ENCODE measurements around the gene SDC4. TPM values are rescaled to one million over a fixed set of nuclear protein-coding genes. Genes with fewer than 3 reads are reported as not detected.
A peak's percentile ranks its signal among the peaks of the same experiment; 100 is the strongest.

The SDC4 gene
- total and polyA plus RNA-seq, 12 donors = 48.4 to 161 (median 92.8) TPM

DNA sequence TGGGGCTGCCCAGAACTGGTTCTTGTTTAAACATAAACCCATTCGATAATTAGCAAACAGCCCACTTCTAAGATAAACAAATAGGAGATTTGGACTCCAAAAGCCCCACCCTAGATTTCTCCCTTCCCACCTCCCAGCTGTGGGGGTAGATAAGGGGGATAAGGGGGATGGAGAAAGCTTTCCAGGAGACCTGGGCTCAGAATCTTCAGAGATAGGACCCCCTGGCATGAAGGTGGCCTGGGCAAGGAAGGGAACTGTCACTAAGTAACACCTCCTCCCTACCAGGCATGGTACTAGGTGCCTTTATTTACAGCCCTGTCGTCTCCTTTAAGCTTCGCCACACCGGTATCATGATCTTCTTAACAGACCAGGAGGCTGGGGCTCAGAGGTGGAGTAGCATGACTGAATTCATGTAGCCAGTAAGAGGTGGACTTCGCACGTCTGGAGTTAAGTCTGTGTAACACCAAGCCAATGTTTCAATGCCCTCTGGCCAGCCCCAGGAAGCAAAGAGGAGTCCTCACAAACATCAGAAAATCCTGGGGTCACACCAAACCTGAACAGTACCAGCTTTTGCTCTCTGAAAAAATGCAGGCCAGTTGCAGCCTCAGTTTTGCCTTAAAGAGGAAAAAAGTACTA is 4.6 kb downstream of the SDC4 start:
- DNase-seq (no peak), ATAC-seq (no peak)
- Histone ChIP-seq H3K9me3 (no peaks in the 10 kb centered on the region), H3K4me1 (peaks cover 11 to 90% (median 82%) of the 10 kb centered on the region in 9 donors), H3K36me3 (peaks cover 0 to 6% (median 0%) of the 10 kb centered on the region in 9 donors), H3K4me3 (peak overlapping the region in 4 of 10 donors; percentile 5 to 86 (median 22)), H3K27ac (peak overlapping the region; percentile 83 to 97 (median 94)), H3K27me3 (no peaks in the 10 kb centered on the region)
- TF ChIP-seq, protein P1, sequence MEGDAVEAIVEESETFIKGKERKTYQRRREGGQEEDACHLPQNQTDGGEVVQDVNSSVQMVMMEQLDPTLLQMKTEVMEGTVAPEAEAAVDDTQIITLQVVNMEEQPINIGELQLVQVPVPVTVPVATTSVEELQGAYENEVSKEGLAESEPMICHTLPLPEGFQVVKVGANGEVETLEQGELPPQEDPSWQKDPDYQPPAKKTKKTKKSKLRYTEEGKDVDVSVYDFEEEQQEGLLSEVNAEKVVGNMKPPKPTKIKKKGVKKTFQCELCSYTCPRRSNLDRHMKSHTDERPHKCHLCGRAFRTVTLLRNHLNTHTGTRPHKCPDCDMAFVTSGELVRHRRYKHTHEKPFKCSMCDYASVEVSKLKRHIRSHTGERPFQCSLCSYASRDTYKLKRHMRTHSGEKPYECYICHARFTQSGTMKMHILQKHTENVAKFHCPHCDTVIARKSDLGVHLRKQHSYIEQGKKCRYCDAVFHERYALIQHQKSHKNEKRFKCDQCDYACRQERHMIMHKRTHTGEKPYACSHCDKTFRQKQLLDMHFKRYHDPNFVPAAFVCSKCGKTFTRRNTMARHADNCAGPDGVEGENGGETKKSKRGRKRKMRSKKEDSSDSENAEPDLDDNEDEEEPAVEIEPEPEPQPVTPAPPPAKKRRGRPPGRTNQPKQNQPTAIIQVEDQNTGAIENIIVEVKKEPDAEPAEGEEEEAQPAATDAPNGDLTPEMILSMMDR (IDR thresholded peaks at IDR 0.05) = no peak
- 47 to 52% methylated on average over 6 of the region's 6 CpGs for WGBS, 2 donors
- intact Hi-C loops (cut with DNase I) = loop anchor here in 3 of 10 donors (2.0 kb wide), 1 partner anchor 15 kb away; no protein-coding TSS in a partner anchor

DNA sequence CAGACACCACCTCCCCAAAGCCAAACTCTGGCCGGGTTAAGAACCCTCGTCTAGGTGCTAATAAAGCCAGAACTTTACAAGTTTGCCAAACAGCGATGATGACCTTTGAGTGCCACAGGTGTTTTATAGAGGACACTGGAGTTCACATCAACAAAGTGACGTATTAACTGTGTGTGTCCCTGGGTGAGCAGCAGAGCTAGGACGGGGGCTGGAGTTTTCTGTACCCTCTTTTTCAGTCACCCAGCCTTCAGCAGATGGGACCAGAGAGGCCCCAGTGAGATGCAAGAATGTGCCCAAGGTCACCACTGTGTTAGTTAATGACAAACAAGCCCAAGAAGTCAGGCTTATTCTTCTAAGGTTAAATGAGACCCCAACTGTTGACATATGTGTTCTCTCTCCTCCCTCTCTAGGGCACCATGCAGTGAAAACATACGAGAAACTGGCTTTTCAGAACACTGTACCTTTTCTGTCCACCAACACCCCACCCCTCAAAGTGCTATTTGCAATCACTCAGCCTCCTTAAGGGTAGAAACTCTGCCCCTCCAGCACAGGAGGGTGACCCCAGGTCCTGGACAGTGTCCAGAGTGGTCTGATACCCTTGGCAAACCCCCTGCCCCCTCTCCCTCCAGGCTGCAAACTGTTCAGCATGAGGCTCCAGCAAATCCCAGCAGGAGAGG is 5.2 kb downstream of the SDC4 start:
- ATAC-seq (no peak), DNase-seq (no peak)
- intact Hi-C loops (cut with DNase I) = loop anchor here in 4 of 10 donors (1.0 to 2.0 kb wide), 2 partner anchors 15 to 16 kb away; no protein-coding TSS in a partner anchor
- no peaks in the 10 kb centered on the region for H3K9me3 ChIP-seq
- TF ChIP-seq, protein P1 (IDR thresholded peaks at IDR 0.05) = no peak
- no peaks in the 10 kb centered on the region for H3K27me3 ChIP-seq
- peaks cover 11 to 93% (median 86%) of the 10 kb centered on the region in 9 donors for H3K4me1 ChIP-seq
- H3K4me3 ChIP-seq = peak overlapping the region in 1 of 10 donors; percentile 18
- H3K27ac ChIP-seq = peak overlapping the region; percentile 83 to 97 (median 94)
- WGBS, 2 donors = 52 to 60% methylated on average over 6 of the region's 6 CpGs
- peaks cover 0 to 6% (median 0%) of the 10 kb centered on the region in 9 donors for H3K36me3 ChIP-seq

DNA sequence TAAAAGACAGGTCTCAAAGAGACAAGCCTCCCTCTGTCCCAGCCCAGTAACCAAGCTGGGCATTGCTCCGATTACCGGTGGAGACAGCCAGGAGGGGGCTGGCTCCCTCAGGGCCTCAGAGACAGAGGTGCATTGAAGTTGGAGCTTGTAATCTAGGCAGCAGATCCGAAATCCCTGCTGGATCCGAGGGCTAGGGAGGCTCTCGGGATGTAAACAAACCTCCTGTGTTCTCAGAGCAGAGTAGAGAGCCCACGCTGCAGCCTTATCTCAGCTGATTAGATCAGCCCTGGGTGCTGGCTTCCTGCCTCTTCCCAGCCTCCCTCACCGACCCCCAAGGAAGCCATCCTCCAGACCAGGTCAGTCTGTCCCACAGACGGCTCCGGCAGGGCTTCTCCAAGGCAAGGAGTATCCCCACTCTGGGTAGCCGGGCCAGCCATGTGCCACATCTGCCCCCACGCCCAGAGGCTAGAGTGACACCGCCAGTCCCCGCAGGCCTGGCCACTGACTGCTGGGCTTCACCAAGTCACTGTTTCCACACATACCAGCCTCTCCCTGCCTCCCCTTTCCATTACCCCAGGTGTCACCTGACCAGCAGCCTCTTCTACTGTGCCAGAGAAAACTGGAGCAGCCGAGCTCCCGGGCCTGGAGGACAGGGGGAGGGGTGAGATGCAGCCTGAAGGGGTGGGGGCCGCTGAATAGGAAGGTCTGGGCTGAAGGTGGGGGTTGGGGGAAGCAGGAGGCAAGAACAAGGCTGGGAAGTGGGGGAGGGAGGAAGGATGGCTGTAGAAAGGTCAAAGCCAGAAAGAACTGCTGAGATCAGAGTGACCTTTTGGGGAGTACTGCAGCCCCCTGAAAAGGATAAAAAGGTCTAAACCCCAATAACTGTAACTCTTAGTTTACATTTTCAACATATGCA is 6.0 kb downstream of the SDC4 start:
- TF ChIP-seq, protein P1 (IDR thresholded peaks at IDR 0.05) = no peak
- ATAC-seq = peak; percentile 69 to 86 (median 78)
- Histone ChIP-seq H3K9me3 (no peaks in the 10 kb centered on the region), H3K27ac (peak overlapping the region; percentile 83 to 97 (median 94)), H3K4me3 (peak overlapping the region in 6 of 10 donors; percentile 9 to 33 (median 27)), H3K27me3 (no peaks in the 10 kb centered on the region), H3K4me1 (peaks cover 11 to 100% (median 88%) of the 10 kb centered on the region in 9 donors), H3K36me3 (peaks cover 0 to 6% (median 0%) of the 10 kb centered on the region in 9 donors)
- 19 to 22% methylated on average over 16 of the region's 16 CpGs for WGBS, 2 donors
- DNase-seq = peak; percentile 63 to 79
- intact Hi-C loops (cut with DNase I) = loop anchor here in 4 of 10 donors (1.0 to 2.0 kb wide), 2 partner anchors 16 to 17 kb away; no protein-coding TSS in a partner anchor

- peak overlapping the region; percentile 75 to 97 (median 94) for H3K27ac ChIP-seq
- 36 to 40% methylated on average over 3 of the region's 3 CpGs for WGBS, 2 donors
- intact Hi-C loops (cut with DNase I) = no loop called here
These were observed 6.7 kb downstream of the SDC4 start for GRCh38 chr20:45341579-45341938.

More at GRCh38 chr20:45341579-45341938, 6.7 kb downstream of the SDC4 start:
- ATAC-seq (no peak), DNase-seq (no peak)
- Histone ChIP-seq H3K4me1 (peaks cover 15 to 100% (median 87%) of the 10 kb centered on the region in 9 donors), H3K36me3 (peaks cover 0 to 6% (median 0%) of the 10 kb centered on the region in 9 donors), H3K4me3 (peak overlapping the region in 6 of 10 donors; percentile 9 to 33 (median 27)), H3K27me3 (no peaks in the 10 kb centered on the region), H3K9me3 (no peaks in the 10 kb centered on the region)
- TF ChIP-seq, protein P1 (IDR thresholded peaks at IDR 0.05) = no peak
